Panc1 (cell line): ENCODE data around the gene EDN3.

Experiments used
- SIN3A ChIP-seq: IDR thresholded peaks from 2 replicates; pipeline ENCODE4 v1.6.1; 2012; ENCODE audit warnings: low read depth, mild to moderate bottlenecking, low read length, moderate library complexity, borderline replicate concordance; ENCODE audit not compliant: insufficient read depth
- TF ChIP-seq, protein P1 (sequence below): fragments of 450-650 bp; IDR thresholded peaks from 2 replicates; pipeline ENCODE4 v1.5.1; 2017; ENCODE audit warnings: mild to moderate bottlenecking

- TF ChIP-seq, protein P1, sequence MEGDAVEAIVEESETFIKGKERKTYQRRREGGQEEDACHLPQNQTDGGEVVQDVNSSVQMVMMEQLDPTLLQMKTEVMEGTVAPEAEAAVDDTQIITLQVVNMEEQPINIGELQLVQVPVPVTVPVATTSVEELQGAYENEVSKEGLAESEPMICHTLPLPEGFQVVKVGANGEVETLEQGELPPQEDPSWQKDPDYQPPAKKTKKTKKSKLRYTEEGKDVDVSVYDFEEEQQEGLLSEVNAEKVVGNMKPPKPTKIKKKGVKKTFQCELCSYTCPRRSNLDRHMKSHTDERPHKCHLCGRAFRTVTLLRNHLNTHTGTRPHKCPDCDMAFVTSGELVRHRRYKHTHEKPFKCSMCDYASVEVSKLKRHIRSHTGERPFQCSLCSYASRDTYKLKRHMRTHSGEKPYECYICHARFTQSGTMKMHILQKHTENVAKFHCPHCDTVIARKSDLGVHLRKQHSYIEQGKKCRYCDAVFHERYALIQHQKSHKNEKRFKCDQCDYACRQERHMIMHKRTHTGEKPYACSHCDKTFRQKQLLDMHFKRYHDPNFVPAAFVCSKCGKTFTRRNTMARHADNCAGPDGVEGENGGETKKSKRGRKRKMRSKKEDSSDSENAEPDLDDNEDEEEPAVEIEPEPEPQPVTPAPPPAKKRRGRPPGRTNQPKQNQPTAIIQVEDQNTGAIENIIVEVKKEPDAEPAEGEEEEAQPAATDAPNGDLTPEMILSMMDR: no peak
- no peak for TF ChIP-seq SIN3A
Observed at GRCh38 chr20:59355242-59355641, 54.8 kb downstream of the EDN3 start.
